ENCODE measurements around the gene NPHS1. TPM values are rescaled to one million over a fixed set of nuclear protein-coding genes. Genes with fewer than 3 reads are reported as not detected.

Gene NPHS1
- total RNA-seq, 1 donor: not detected

GRCh38 chr19:35812220-35813042, 39.9 kb downstream of the NPHS1 start, which contains the start of gene PRODH2:
TSS of gene PRODH2 (minus strand) at chr19:35812845. CDS start at chr19:35812805, 40 bp downstream.
- H3K4me3 ChIP-seq (ENCODE audit: low read depth, low read length): no peak within 1 kb of the TSS
- DNase-seq (ENCODE audit: low read depth): no peak
- TF ChIP-seq CTCF (IDR thresholded peaks at IDR 0.05; ENCODE audit: insufficient read depth, low read length): no peak

- DNase-seq (ENCODE audit: low read depth): no peak
- no peak overlapping the region for H3K4me3 ChIP-seq (ENCODE audit: low read depth, low read length)
- no peak for TF ChIP-seq CTCF (IDR thresholded peaks at IDR 0.05; ENCODE audit: insufficient read depth, low read length)
These were observed 40.7 kb downstream of the NPHS1 start for GRCh38 chr19:35811317-35812219.

GRCh38 chr19:35807633-35808032, 44.7 kb downstream of the NPHS1 start:
- no peak overlapping the region for H3K4me3 ChIP-seq (ENCODE audit: low read depth, low read length)
- TF ChIP-seq CTCF (IDR thresholded peaks at IDR 0.05; ENCODE audit: insufficient read depth, low read length): no peak
- DNase-seq (ENCODE audit: low read depth): no peak

DNA sequence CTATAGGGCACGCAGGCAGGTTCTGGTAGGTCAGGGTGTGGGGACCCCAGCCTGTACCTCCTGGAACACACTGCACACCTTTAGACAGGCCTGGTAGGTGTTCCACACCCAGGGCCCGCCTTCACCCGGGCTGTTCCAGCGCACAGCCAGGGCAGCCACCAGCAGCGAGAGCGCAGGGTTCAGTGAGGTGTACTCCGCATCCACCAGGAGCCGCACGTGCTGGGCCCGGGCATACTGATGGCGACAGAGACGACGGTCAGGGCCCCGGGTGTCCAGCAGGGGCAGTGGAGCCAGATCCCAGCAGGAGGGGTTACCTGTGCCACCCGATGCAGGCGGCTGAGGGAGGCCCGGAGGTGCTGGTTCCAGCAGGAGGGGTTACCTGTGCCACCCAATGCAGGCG, 45.7 kb downstream of the NPHS1 start:
- no peak for TF ChIP-seq CTCF (IDR thresholded peaks at IDR 0.05; ENCODE audit: insufficient read depth, low read length)
- no peak for DNase-seq (ENCODE audit: low read depth)
- no peak overlapping the region for H3K4me3 ChIP-seq (ENCODE audit: low read depth, low read length)

- DNase-seq (ENCODE audit: low read depth): no peak
- no peak overlapping the region for H3K4me3 ChIP-seq (ENCODE audit: low read depth, low read length)
- TF ChIP-seq CTCF (IDR thresholded peaks at IDR 0.05; ENCODE audit: insufficient read depth, low read length): no peak
These were observed 46.7 kb downstream of the NPHS1 start for GRCh38 chr19:35805526-35806102.

DNA sequence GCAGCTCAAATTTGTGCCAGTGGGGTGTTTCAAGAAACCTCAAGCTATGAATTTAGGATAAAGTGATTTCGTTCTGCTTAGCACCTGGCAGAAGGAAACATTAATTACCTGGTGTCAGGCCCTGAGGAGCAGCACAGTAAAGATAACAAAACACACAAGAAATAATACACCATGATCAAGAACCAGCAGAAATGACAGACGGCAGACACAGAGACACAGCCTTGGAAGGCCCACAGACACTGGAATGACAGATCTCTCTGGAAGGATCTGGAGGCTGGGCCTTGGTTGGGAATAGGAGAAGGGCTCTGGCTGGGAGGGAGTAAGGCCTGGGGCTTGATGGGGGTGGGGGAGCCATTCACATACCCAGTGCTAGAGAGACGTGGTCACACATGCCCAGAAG, 50.5 kb downstream of the NPHS1 start:
- no peak for TF ChIP-seq CTCF (IDR thresholded peaks at IDR 0.05; ENCODE audit: insufficient read depth, low read length)
- no peak overlapping the region for H3K4me3 ChIP-seq (ENCODE audit: low read depth, low read length)
- no peak for DNase-seq (ENCODE audit: low read depth)
